Psoas muscle (tissue), 8 donors: ENCODE measurements around the gene WWOX. TPM values are rescaled to one million over a fixed set of nuclear protein-coding genes. Genes with fewer than 3 reads are reported as not detected.

Experiments
- ATAC-seq, 4 donors: fragments of 200-7000 bp; cut with Tn5 transposase; one replicate each; pipeline ENCODE4 v1.9.1; 2020; ENCODE audit warnings: moderate library complexity in 3 of 4, mild to moderate bottlenecking in 2 of 4
- DNase-seq, 2 donors: peaks; one replicate each; pipeline ENCODE4 v3.0.0-alpha.2; 2020
- H3K27ac ChIP-seq: fragments of 200-600 bp; one replicate; pipeline ENCODE4 v1.8.0; 2022
- H3K27me3 ChIP-seq, 3 donors: fragments of 200-600 bp in 1 of 3; one replicate each; pipeline versions ENCODE4 v1.6.1 to v1.8.0; 2013 to 2022; ENCODE audit warnings: low read length in 2 of 3, mild to moderate bottlenecking in 2 of 3, moderate library complexity in 1 of 3; ENCODE audit not compliant: insufficient read depth in 3 of 3
- H3K36me3 ChIP-seq, 2 donors: fragments of 200-600 bp in 1 of 2; one replicate each; pipeline versions ENCODE4 v1.6.1 to v1.8.0; 2013 to 2022; ENCODE audit warnings: low read depth in 1 of 2, mild to moderate bottlenecking in 1 of 2, moderate library complexity in 1 of 2; ENCODE audit not compliant: insufficient read depth in 1 of 2
- H3K4me1 ChIP-seq: fragments of 200-600 bp; one replicate; pipeline ENCODE4 v1.8.0; 2022
- H3K4me3 ChIP-seq: fragments of 200-600 bp; one replicate; pipeline ENCODE4 v1.8.0; 2022; ENCODE audit warnings: mild to moderate bottlenecking
- H3K9me3 ChIP-seq: fragments of 200-600 bp; one replicate; pipeline ENCODE4 v1.8.0; 2022
- CTCF ChIP-seq: fragments of 200-600 bp; IDR thresholded peaks from one replicate; pipeline ENCODE4 v1.8.0; 2022; ENCODE audit warnings: antibody characterized with exemption
- WGBS, 3 donors: extraction: QIAGEN DNeasy Blood & Tissue Kit; methylation state at CpG; one replicate each; pipeline versions ENCODE4 v1.1.6 to v1.1.7; 2013; 5-methylcytosine and 5-hydroxymethylcytosine counted together
- intact Hi-C, 2 donors: fragments of 100-400 bp; cut with DNase I; formaldehyde crosslinking; loops; one replicate each; pipeline versions ENCODE4 v1.11.0 to v1.14.2; 2022
- polyA plus RNA-seq, 3 donors: library from polyadenylated mRNA; stranded (reverse); fragments of 200-250 nt; gene quantifications; one replicate each; pipeline ENCODE4 v1.2.3, GENCODE V29; 2013
- total RNA-seq, 4 donors: library from RNA; stranded (reverse); fragmentation: NEBNext Ultra II Directional in 2 of 4; extraction: Animal tissue kit (Norgen Biotek cat#: 25700) in 2 of 4; gene quantifications; one replicate each; pipeline versions ENCODE4 v1.2.1 to v1.2.4, GENCODE V29; 2021 to 2023
- donor health status: healthy with polysubstance abuse.
- donor health status: DM: no; HTN: no; CAD: no; lungs with moderate emphysema.
- donor health status: Bipolar disorder and iron deficiency.
- donor health status: healthy.
- donor health status: DM: yes; HTN: yes; CAD: no.
- donor health status: DM: no; HTN: no; CAD: no.
- donor health status: DM: no; HTN: no; CAD: no.
- donor health status: DM: yes; HTN: yes; CAD: no.

Gene WWOX
- total and polyA plus RNA-seq, 7 donors, result 3.1 to 6.6 (median 5.0) TPM

- TF ChIP-seq CTCF, result no peak
- Histone ChIP-seq H3K9me3 (no peaks in the 10 kb centered on the region), H3K4me1 (no peaks in the 10 kb centered on the region), H3K4me3 (no peak overlapping the region), H3K36me3 (no peaks in the 10 kb centered on the region), H3K27ac (no peak overlapping the region), H3K27me3 (no peaks in the 10 kb centered on the region)
- intact Hi-C loops, result no loop called here
- whole genome bisulfite sequencing, 3 donors, result 93 to 98% (median 96%) methylated on average over 5 of the region's 5 CpGs
- no peak for ATAC-seq
- DNase-seq, result no peak
These were observed 507.6 kb downstream of the WWOX start for GRCh38 chr16:78607022-78607421.

GRCh38 chr16:78607465-78607864 lies 508.0 kb downstream of the WWOX start:
- peak in 2 of 4 donors; percentile 54 for ATAC-seq
- intact Hi-C loops, result no loop called here
- 70 to 79% (median 74%) methylated on average over 6 of the region's 6 CpGs for WGBS, 3 donors
- no peaks in the 10 kb centered on the region for H3K9me3 ChIP-seq
- TF ChIP-seq CTCF, result no peak
- no peak overlapping the region for H3K27ac ChIP-seq
- no peak for DNase-seq
- H3K27me3 ChIP-seq, result no peaks in the 10 kb centered on the region
- H3K4me1 ChIP-seq, result no peaks in the 10 kb centered on the region
- no peak overlapping the region for H3K4me3 ChIP-seq
- no peaks in the 10 kb centered on the region for H3K36me3 ChIP-seq

GRCh38 chr16:78608305-78608776 lies 508.9 kb downstream of the WWOX start:
- no peak overlapping the region for H3K4me3 ChIP-seq
- intact Hi-C loops, result no loop called here
- H3K27ac ChIP-seq, result no peak overlapping the region
- ATAC-seq (no peak), DNase-seq (no peak)
- H3K27me3 ChIP-seq, result no peaks in the 10 kb centered on the region
- no peaks in the 10 kb centered on the region for H3K9me3 ChIP-seq
- TF ChIP-seq CTCF, result no peak
- 69 to 79% (median 74%) methylated on average over 9 of the region's 9 CpGs for WGBS, 3 donors
- no peaks in the 10 kb centered on the region for H3K4me1 ChIP-seq
- H3K36me3 ChIP-seq, result no peaks in the 10 kb centered on the region

- Histone ChIP-seq H3K27ac (no peak overlapping the region), H3K9me3 (no peaks in the 10 kb centered on the region), H3K36me3 (no peaks in the 10 kb centered on the region), H3K4me1 (no peaks in the 10 kb centered on the region), H3K4me3 (no peak overlapping the region), H3K27me3 (no peaks in the 10 kb centered on the region)
- 83 to 87% (median 86%) methylated on average over 13 of the region's 13 CpGs for WGBS, 3 donors
- intact Hi-C loops, result no loop called here
- no peak for ATAC-seq
- no peak for DNase-seq
- no peak for TF ChIP-seq CTCF
These were observed 510.2 kb downstream of the WWOX start for GRCh38 chr16:78609402-78610274.
